Measurements from ENCODE around the gene AMHR2.

GRCh38 chr12:53441040-53441833 is 17.6 kb downstream of the AMHR2 start, which contains the start of gene PRR13:
- TF ChIP-seq, protein P1, sequence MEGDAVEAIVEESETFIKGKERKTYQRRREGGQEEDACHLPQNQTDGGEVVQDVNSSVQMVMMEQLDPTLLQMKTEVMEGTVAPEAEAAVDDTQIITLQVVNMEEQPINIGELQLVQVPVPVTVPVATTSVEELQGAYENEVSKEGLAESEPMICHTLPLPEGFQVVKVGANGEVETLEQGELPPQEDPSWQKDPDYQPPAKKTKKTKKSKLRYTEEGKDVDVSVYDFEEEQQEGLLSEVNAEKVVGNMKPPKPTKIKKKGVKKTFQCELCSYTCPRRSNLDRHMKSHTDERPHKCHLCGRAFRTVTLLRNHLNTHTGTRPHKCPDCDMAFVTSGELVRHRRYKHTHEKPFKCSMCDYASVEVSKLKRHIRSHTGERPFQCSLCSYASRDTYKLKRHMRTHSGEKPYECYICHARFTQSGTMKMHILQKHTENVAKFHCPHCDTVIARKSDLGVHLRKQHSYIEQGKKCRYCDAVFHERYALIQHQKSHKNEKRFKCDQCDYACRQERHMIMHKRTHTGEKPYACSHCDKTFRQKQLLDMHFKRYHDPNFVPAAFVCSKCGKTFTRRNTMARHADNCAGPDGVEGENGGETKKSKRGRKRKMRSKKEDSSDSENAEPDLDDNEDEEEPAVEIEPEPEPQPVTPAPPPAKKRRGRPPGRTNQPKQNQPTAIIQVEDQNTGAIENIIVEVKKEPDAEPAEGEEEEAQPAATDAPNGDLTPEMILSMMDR (IDR thresholded peaks at IDR 0.05): no peak
- TF ChIP-seq POLR2A (IDR thresholded peaks at IDR 0.05): peak; percentile 50 to 92

Data from heart left ventricle (tissue), 13 donors.